ENCODE measurements around the gene CEP170B. TPM values are rescaled to one million over a fixed set of nuclear protein-coding genes. Genes with fewer than 3 reads are reported as not detected.

The CEP170B gene
- total and polyA plus RNA-seq, 9 of the 15 experiments (the other 6 are each of a cell fraction or from before 2014, with no cell fraction given) = 0.01 to 10.2 (median 2.2) TPM

DNA sequence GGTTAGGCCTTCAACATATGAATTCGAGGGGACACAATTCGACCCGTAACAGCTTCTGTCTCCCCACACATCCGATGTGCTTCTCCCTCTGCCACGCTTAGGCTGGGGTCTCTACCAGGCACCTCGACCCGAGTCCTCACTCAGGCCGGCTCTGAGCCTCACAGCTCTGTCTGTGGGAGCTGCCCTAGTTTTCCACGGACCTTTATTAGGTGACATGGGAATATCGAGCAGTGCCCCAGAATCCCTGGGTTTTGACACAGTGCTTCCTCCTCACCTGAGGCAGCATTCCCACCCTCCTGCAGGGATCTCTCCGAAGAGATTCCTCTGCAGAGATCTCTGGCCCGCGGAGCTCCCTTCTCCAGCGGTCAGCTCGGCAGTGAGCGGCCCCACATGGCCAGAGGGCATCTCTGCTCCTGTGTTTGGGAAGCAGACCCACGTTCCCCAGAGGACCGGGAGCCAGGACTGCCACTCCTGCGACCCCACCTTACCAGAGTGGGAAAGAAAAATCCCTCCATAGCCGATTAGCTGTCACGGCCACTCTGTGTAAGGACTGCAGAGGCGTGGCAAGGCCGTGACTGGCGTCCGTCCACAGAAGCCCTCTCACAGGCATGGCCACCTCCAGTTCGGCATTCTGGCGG is 43.0 kb upstream of the CEP170B start:
- DNase-seq (ENCODE audit: extremely low read depth in 1 of 4, low spot score in 3 of 4) (peak in 1 of 4 experiments; percentile 0), FAIRE-seq (no peak), ATAC-seq (no peak)
- H3K36me3 ChIP-seq (ENCODE audit: control insufficient read depth, insufficient read depth, low read length) = peaks cover 8% of the 10 kb centered on the region; the same call in 1 of the 3 replicates
- no peaks in the 10 kb centered on the region for H3K9me1 ChIP-seq (ENCODE audit: control insufficient read depth, insufficient read depth, low read length)
- 63% methylated on average over 18 of the region's 27 CpGs for WGBS (ENCODE audit: insufficient coverage, low coverage, missing lambda C conversion rate)
- CTCF ChIA-PET (ENCODE audit: low intra/inter-chr PET ratio) = no interaction called here
- H4K20me1 ChIP-seq (replicated peaks; ENCODE audit: control insufficient read depth, insufficient read depth, low read length) = no peaks in the 10 kb centered on the region; the same call in 1 of the 2 replicates
- no TSS peak for BruUV-seq (replicated peaks)
- H3K4me3 ChIP-seq = no peak overlapping the region
- H3K27me3 ChIP-seq (ENCODE audit: control insufficient read depth in 2 of 2, insufficient read depth in 2 of 2, low read length in 2 of 2) = no peaks in the 10 kb centered on the region
- POLR2A ChIA-PET = interaction anchor here (1.3 kb wide), 1 partner anchor 37 kb away, joined by 6 read pairs; no protein-coding TSS in a partner anchor
- peaks cover 9% of the 10 kb centered on the region for H3K79me2 ChIP-seq (ENCODE audit: control insufficient read depth, insufficient read depth, low read length)
- intact Hi-C loops (cut with micrococcal nuclease) (no loop called here), in situ Hi-C loops (cut with MboI) (loop anchor here (5.0 kb wide), 1 partner anchor 55 kb away; no protein-coding TSS in a partner anchor)
- no peak overlapping the region for H2AFZ ChIP-seq (ENCODE audit: low read depth, low read length)
- H3K4me2 ChIP-seq (ENCODE audit: insufficient read depth, low read length) = no peak overlapping the region
- TF ChIP-seq CC2D1A (IDR thresholded peaks at IDR 0.05) = no peak
- no peak for TF ChIP-seq RNF2 (IDR thresholded peaks at IDR 0.05)
- TF ChIP-seq YY1 (IDR thresholded peaks at IDR 0.05; ENCODE audit: borderline replicate concordance in 1 of 3, control insufficient read depth in 1 of 3, extremely low read depth in 1 of 3, insufficient read depth in 3 of 3, insufficient read length in 1 of 3, insufficient replicate concordance in 2 of 3, low read depth in 1 of 3, low read length in 2 of 3) = no peak
- TF ChIP-seq, protein P1, sequence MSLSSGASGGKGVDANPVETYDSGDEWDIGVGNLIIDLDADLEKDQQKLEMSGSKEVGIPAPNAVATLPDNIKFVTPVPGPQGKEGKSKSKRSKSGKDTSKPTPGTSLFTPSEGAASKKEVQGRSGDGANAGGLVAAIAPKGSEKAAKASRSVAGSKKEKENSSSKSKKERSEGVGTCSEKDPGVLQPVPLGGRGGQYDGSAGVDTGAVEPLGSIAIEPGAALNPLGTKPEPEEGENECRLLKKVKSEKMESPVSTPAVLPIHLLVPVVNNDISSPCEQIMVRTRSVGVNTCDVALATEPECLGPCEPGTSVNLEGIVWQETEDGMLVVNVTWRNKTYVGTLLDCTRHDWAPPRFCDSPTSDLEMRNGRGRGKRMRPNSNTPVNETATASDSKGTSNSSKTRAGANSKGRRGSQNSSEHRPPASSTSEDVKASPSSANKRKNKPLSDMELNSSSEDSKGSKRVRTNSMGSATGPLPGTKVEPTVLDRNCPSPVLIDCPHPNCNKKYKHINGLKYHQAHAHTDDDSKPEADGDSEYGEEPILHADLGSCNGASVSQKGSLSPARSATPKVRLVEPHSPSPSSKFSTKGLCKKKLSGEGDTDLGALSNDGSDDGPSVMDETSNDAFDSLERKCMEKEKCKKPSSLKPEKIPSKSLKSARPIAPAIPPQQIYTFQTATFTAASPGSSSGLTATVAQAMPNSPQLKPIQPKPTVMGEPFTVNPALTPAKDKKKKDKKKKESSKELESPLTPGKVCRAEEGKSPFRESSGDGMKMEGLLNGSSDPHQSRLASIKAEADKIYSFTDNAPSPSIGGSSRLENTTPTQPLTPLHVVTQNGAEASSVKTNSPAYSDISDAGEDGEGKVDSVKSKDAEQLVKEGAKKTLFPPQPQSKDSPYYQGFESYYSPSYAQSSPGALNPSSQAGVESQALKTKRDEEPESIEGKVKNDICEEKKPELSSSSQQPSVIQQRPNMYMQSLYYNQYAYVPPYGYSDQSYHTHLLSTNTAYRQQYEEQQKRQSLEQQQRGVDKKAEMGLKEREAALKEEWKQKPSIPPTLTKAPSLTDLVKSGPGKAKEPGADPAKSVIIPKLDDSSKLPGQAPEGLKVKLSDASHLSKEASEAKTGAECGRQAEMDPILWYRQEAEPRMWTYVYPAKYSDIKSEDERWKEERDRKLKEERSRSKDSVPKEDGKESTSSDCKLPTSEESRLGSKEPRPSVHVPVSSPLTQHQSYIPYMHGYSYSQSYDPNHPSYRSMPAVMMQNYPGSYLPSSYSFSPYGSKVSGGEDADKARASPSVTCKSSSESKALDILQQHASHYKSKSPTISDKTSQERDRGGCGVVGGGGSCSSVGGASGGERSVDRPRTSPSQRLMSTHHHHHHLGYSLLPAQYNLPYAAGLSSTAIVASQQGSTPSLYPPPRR (CRISPR knock-in tag; IDR thresholded peaks at IDR 0.05; ENCODE audit: borderline replicate concordance) = no peak
- TF ChIP-seq FOS (IDR thresholded peaks at IDR 0.05; ENCODE audit: extremely low read depth, insufficient read length) = no peak
- TF ChIP-seq ZNF57 (CRISPR knock-in tag; IDR thresholded peaks at IDR 0.05) = no peak
- no peak for TF ChIP-seq ZBED1 (IDR thresholded peaks at IDR 0.05)
- TF ChIP-seq ATF1 (CRISPR knock-in tag; IDR thresholded peaks at IDR 0.05) = no peak
- no peak for TF ChIP-seq ATF1 (tag; IDR thresholded peaks at IDR 0.05)
- TF ChIP-seq L3MBTL2 (IDR thresholded peaks at IDR 0.05) = no peak
- no peak for TF ChIP-seq ELF4 (CRISPR knock-in tag; IDR thresholded peaks at IDR 0.05)
- no peak overlapping the region for H3K27ac ChIP-seq (ENCODE audit: extremely low read depth, low read depth, low read length)
- H3K9ac ChIP-seq (ENCODE audit: insufficient read depth in 1 of 2, low read depth in 2 of 2, low read length in 2 of 2) = peak overlapping the region in 1 of 2 experiments; percentile 58; a peak in 1 of 4 replicates
- peaks cover 3 to 39% of the 10 kb centered on the region in 2 experiments; a peak in 3 of 5 replicates for H3K4me1 ChIP-seq (replicated peaks in 1 of 2; ENCODE audit: control insufficient read depth in 2 of 2, insufficient read depth in 2 of 2, low read length in 2 of 2)
- H3K9me3 ChIP-seq (replicated peaks; ENCODE audit: control insufficient read depth, insufficient read depth, low read depth, low read length) = no peaks in the 10 kb centered on the region

Measured in K562 (cell line).